Measurements from ENCODE around the gene TESMIN. TPM values are rescaled to one million over a fixed set of nuclear protein-coding genes. Genes with fewer than 3 reads are reported as not detected.

TESMIN gene
- total RNA-seq, 1 donor from 2014 or later, result 1.1 TPM

GRCh38 chr11:68764746-68765145 lies 13.4 kb upstream of the TESMIN start:
- Histone ChIP-seq H3K9me3 (ENCODE audit: insufficient read depth, low read depth, low read length) (no peaks in the 10 kb centered on the region), H3K4me1 (ENCODE audit: insufficient read depth, low read length) (no peaks in the 10 kb centered on the region), H3K4me2 (ENCODE audit: low read length) (no peak overlapping the region), H3K4me3 (ENCODE audit: insufficient read depth, low read depth, low read length) (no peak overlapping the region), H3K9ac (ENCODE audit: low read length) (no peak overlapping the region), H3K36me3 (ENCODE audit: insufficient read depth, low read length) (no peaks in the 10 kb centered on the region), H3K27me3 (ENCODE audit: insufficient read depth, low read length) (peaks cover 2% of the 10 kb centered on the region), H4K20me1 (ENCODE audit: insufficient read depth, low read length) (no peaks in the 10 kb centered on the region), H2AFZ (ENCODE audit: low read depth, low read length) (no peak overlapping the region), H3K79me2 (ENCODE audit: insufficient read depth, low read length) (no peaks in the 10 kb centered on the region), H3K27ac (ENCODE audit: low read depth, low read length) (no peak overlapping the region)
- no peaks in the 10 kb centered on the region for H3K9me3 Mint-ChIP-seq (ENCODE audit: unreplicated experiment)
- no peak for DNase-seq (ENCODE audit: low read depth)
- H3K4me1 Mint-ChIP-seq (ENCODE audit: low read depth, unreplicated experiment), result peaks cover 4% of the 10 kb centered on the region
- H3K27me3 Mint-ChIP-seq (ENCODE audit: low read depth, unreplicated experiment), result peaks cover 33% of the 10 kb centered on the region
- no peak overlapping the region for H3K27ac Mint-ChIP-seq (ENCODE audit: unreplicated experiment)
- no peak for TF ChIP-seq CTCF (IDR thresholded peaks at IDR 0.05; ENCODE audit: insufficient read depth, low read depth, low read length)
- no peak for TF ChIP-seq EZH2 (IDR thresholded peaks at IDR 0.05; ENCODE audit: insufficient read depth, low read length)
- no peaks in the 10 kb centered on the region for H3K36me3 Mint-ChIP-seq (ENCODE audit: low read depth, unreplicated experiment)
- FAIRE-seq, result no peak
- H3K4me3 Mint-ChIP-seq (ENCODE audit: unreplicated experiment), result no peak overlapping the region

DNA sequence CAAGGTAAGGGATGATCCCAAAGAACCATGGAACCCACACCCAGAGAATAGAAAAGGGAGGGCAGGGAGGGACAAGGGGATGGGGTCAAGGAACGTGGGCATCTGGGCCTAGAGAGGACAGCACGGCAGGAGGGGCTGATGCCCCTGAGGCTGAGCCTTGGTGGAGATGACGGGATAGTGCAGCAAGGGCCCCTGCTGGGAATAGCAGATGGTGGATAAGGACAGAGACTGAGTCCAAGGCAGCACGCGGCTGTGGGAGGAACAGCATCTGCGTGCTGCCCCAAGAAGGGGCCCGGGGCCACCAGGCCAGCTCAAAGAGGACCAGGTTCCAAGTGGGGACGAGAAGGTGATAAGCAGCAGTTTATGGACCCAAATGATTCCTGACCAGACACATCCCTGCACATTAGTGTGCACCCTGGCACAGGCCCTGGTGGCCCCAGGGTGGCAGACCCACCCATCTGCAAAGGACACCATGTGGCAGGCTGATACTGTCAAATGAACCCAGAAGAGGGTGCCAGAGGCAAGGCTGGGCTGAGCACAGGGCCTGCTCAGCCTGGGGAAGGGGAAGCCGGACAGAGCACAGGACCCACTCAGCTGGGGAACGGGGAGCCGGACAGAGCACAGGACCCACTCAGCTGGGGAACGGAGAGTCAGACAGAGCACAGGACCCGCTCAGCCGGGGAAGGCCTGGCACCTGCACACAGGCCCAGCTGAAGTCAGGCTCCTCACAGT lies 12.8 kb upstream of the TESMIN start:
- H3K4me1 ChIP-seq (ENCODE audit: insufficient read depth, low read length), result no peaks in the 10 kb centered on the region
- H2AFZ ChIP-seq (ENCODE audit: low read depth, low read length), result no peak overlapping the region
- H3K4me2 ChIP-seq (ENCODE audit: low read length), result no peak overlapping the region
- H3K4me3 ChIP-seq (ENCODE audit: insufficient read depth, low read depth, low read length), result no peak overlapping the region
- Mint-ChIP-seq H3K27ac (ENCODE audit: unreplicated experiment) (no peak overlapping the region), H3K4me3 (ENCODE audit: unreplicated experiment) (no peak overlapping the region), H3K27me3 (ENCODE audit: low read depth, unreplicated experiment) (peaks cover 29% of the 10 kb centered on the region), H3K36me3 (ENCODE audit: low read depth, unreplicated experiment) (no peaks in the 10 kb centered on the region), H3K4me1 (ENCODE audit: low read depth, unreplicated experiment) (peaks cover 4% of the 10 kb centered on the region), H3K9me3 (ENCODE audit: unreplicated experiment) (no peaks in the 10 kb centered on the region)
- H4K20me1 ChIP-seq (ENCODE audit: insufficient read depth, low read length), result no peaks in the 10 kb centered on the region
- H3K79me2 ChIP-seq (ENCODE audit: insufficient read depth, low read length), result no peaks in the 10 kb centered on the region
- DNase-seq (ENCODE audit: low read depth), result no peak
- peaks cover 2% of the 10 kb centered on the region for H3K27me3 ChIP-seq (ENCODE audit: insufficient read depth, low read length)
- no peak for TF ChIP-seq EZH2 (IDR thresholded peaks at IDR 0.05; ENCODE audit: insufficient read depth, low read length)
- no peak for TF ChIP-seq CTCF (IDR thresholded peaks at IDR 0.05; ENCODE audit: insufficient read depth, low read depth, low read length)
- H3K9me3 ChIP-seq (ENCODE audit: insufficient read depth, low read depth, low read length), result no peaks in the 10 kb centered on the region
- H3K9ac ChIP-seq (ENCODE audit: low read length), result no peak overlapping the region
- no peaks in the 10 kb centered on the region for H3K36me3 ChIP-seq (ENCODE audit: insufficient read depth, low read length)
- no peak for FAIRE-seq
- H3K27ac ChIP-seq (ENCODE audit: low read depth, low read length), result no peak overlapping the region

DNA sequence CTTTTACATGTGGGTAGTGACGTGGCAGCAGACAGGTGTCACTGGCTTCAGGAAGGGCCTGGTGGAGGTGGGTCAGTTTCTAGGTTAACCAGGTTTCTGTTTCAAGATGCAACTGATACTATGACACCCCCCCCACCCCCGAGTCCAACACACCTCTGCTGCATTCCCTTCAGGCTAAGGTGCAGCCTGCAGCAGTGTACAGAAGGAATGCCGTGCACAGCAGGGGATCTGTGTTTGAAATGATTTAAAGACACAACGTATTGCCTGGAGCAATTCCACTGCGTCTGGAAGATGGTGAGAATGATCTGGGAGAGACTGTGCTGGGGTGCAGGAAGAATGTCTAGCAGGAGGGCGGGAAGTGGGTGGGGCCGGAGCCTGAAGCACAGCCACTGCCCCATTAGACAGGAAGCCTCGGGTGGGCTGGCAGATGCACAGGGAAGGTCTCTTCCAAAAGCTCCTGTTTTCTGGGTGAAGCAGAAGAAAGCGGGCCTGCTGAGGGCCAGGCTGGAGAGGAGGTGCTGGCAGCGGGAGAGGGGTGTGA lies 11.9 kb upstream of the TESMIN start:
- DNase-seq (ENCODE audit: low read depth), result no peak
- TF ChIP-seq EZH2 (IDR thresholded peaks at IDR 0.05; ENCODE audit: insufficient read depth, low read length) (no peak), CTCF (IDR thresholded peaks at IDR 0.05; ENCODE audit: insufficient read depth, low read depth, low read length) (no peak)
- Histone ChIP-seq H3K9me3 (ENCODE audit: insufficient read depth, low read depth, low read length) (no peaks in the 10 kb centered on the region), H2AFZ (ENCODE audit: low read depth, low read length) (no peak overlapping the region), H3K27me3 (ENCODE audit: insufficient read depth, low read length) (peaks cover 2% of the 10 kb centered on the region), H3K4me2 (ENCODE audit: low read length) (no peak overlapping the region), H3K79me2 (ENCODE audit: insufficient read depth, low read length) (no peaks in the 10 kb centered on the region), H3K4me3 (ENCODE audit: insufficient read depth, low read depth, low read length) (no peak overlapping the region), H3K27ac (ENCODE audit: low read depth, low read length) (no peak overlapping the region), H3K9ac (ENCODE audit: low read length) (no peak overlapping the region), H3K4me1 (ENCODE audit: insufficient read depth, low read length) (no peaks in the 10 kb centered on the region), H3K36me3 (ENCODE audit: insufficient read depth, low read length) (no peaks in the 10 kb centered on the region), H4K20me1 (ENCODE audit: insufficient read depth, low read length) (no peaks in the 10 kb centered on the region)
- no peak overlapping the region for H3K27ac Mint-ChIP-seq (ENCODE audit: unreplicated experiment)
- H3K9me3 Mint-ChIP-seq (ENCODE audit: unreplicated experiment), result no peaks in the 10 kb centered on the region
- H3K4me3 Mint-ChIP-seq (ENCODE audit: unreplicated experiment), result no peak overlapping the region
- H3K27me3 Mint-ChIP-seq (ENCODE audit: low read depth, unreplicated experiment), result peaks cover 23% of the 10 kb centered on the region
- no peaks in the 10 kb centered on the region for H3K36me3 Mint-ChIP-seq (ENCODE audit: low read depth, unreplicated experiment)
- peaks cover 4% of the 10 kb centered on the region for H3K4me1 Mint-ChIP-seq (ENCODE audit: low read depth, unreplicated experiment)
- no peak for FAIRE-seq
